Measurements from ENCODE around the gene IGF2R.

GRCh38 chr6:160004419-160005175, 35.7 kb downstream of the IGF2R start:
- TF ChIP-seq CTCF (IDR thresholded peaks at IDR 0.05) (no peak), POLR2A (IDR thresholded peaks at IDR 0.05) (no peak), POLR2AphosphoS5 (IDR thresholded peaks at IDR 0.05) (no peak)
